CD4-positive, alpha-beta T cell treated with Interleukin-21 for 1 hour (primary cell): ENCODE measurements around the gene TBL2.
"Not testable (repeated sequence)": the region's sequence is repeated elsewhere in the genome, so short reads cannot be mapped to it uniquely, and the experiment has no call there.

Experiments
- DNase-seq: peaks from one replicate; pipeline ENCODE4 v3.0.0-alpha.2; 2020

Gene TBL2, protein sequence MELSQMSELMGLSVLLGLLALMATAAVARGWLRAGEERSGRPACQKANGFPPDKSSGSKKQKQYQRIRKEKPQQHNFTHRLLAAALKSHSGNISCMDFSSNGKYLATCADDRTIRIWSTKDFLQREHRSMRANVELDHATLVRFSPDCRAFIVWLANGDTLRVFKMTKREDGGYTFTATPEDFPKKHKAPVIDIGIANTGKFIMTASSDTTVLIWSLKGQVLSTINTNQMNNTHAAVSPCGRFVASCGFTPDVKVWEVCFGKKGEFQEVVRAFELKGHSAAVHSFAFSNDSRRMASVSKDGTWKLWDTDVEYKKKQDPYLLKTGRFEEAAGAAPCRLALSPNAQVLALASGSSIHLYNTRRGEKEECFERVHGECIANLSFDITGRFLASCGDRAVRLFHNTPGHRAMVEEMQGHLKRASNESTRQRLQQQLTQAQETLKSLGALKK

DNA sequence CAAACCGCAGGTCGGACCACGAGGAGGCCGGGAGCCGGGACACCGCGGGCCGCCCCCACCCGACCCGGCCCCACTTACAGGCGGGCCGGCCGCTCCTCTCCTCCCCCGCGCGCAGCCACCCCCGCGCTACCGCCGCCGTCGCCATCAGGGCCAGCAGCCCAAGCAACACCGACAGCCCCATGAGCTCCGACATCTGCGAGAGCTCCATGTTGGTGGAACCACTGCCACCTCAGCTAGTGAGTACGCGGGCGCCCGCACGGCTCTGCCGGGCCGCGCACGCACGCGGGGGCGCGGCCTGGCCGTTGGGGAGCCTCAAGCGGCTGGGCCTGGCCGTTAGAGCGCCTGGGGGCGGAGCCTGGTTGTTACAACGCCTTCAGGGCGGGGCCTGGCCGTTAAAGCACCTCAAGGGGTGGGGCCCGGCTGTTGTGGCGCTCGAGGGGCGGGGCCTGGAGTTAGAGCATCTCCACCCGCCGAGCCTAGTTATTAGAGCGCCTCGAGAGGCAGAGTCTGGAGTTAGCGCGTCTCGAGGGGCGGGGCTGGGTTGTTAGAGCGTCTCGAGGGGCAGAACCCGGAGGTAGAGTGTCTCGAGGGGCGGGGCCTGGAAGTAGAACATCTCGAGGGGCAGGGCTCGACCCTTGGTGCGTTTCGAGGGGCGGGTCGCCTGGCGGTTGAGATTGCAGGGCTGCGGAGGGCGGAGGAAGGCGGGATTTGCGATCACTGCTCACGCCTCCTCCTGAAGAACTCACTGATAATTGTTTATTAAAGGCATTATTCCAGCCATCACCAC is at the start of gene TBL2:
TBL2 (minus strand) TSS at position 238 of the 787 bp plus-strand sequence; CDS start at position 208, 30 bp downstream.
- peak; percentile 99 for DNase-seq

DNA sequence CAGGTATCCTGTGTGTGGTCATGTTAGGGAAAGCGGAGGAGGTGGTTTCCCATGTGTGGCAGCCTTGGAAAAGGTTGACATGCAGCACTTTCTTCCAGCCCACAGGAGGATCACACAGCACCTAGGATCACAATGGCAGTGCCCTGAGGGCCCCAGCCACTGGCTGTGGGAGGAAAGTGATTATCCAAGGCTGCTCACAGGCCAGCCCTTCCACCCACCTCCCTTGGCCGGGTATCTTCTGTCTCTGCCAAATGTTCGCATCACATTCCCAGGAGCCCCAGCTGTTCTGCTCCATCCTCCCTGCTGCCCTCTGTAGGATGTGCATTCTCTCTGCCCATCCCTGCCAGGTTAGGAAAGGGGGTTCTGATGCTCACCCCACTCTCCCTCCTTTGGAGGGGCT is 48.4 kb upstream of the TBL2 start:
- DNase-seq, result no peak

DNA sequence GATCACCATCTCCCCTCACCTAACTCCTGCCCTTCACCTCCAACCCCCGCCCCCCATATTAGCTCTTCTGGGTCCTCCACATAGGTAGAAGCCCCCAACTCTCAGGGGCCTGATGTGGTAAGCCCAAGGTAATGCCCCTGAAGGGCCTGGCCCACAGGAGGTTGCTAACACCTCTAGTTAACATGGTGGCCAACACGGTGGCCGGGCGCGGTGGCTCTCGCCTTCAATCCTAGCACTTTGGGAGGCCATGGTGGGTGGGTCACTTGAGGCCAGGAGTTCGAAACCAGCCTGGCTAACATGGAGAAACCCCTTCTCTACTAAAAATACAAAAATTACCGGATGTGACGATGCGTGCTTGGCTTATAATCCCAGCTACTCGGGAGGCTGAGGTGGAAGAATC is 46.9 kb upstream of the TBL2 start:
- no peak for DNase-seq

DNA sequence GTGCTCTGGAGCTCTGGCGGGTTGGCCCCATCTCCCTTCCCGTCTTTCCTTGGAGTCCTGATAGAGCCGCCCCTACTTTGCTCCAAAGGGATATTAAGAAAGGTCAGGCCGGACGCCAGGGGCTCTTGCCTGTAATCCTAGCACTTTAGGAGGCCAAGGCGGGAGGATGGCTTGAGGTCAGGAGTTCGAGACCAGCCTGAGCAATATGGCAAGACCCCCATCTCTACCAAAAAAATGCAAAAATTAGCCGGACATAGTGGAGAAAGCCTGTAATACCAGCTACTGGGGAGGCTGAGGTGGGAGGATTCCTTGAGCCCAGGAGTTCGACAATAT is 46.3 kb upstream of the TBL2 start:
- DNase-seq, result no peak

DNA sequence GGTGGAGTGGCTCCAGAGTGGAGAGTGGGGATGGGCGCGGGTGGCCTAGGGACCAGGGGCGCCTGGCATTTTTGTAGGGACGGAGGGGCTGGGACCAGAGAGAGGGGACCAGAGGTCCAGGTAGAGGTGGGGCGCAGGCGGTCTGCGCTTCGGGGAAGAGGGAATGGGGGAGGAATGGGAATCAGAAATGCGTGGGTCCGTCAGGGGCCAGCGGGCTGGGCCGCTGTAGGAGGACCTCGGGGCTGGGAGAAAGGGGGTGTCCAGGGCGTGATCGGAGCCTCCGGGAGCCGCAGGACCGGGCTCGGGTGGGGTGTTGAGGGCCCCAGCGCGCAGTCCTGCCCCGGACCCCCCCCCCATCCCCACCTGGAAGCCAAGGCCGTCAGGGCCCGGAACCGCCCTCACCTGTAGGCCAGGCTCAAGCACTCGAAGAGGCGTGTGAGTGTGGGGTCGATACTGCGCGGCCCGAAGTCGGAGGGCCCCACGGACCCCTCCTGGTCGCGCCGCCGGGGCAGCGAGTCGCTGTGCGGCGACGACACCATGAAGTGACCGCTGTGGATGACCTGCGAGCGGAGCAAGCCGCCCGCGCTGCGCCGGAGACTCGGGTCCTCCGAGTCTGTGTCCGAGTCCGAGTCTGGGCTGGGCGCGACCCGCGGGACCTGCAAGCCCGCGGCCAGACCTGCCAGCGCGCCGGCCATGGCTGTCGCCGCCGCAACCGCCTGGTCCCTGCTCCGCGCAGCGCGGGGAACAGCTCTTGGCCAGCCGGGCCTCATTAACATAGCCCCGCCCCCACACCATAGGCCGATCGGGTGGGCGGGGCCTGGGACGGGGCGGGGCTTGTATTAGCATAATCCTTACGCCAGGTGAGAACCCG is 45.7 kb upstream of the TBL2 start, which contains the start of gene MLXIPL:
MLXIPL (minus strand) TSS at position 725 of the 871 bp plus-strand sequence; CDS start at position 695, 30 bp downstream.
- DNase-seq, result peak; percentile 43

DNA sequence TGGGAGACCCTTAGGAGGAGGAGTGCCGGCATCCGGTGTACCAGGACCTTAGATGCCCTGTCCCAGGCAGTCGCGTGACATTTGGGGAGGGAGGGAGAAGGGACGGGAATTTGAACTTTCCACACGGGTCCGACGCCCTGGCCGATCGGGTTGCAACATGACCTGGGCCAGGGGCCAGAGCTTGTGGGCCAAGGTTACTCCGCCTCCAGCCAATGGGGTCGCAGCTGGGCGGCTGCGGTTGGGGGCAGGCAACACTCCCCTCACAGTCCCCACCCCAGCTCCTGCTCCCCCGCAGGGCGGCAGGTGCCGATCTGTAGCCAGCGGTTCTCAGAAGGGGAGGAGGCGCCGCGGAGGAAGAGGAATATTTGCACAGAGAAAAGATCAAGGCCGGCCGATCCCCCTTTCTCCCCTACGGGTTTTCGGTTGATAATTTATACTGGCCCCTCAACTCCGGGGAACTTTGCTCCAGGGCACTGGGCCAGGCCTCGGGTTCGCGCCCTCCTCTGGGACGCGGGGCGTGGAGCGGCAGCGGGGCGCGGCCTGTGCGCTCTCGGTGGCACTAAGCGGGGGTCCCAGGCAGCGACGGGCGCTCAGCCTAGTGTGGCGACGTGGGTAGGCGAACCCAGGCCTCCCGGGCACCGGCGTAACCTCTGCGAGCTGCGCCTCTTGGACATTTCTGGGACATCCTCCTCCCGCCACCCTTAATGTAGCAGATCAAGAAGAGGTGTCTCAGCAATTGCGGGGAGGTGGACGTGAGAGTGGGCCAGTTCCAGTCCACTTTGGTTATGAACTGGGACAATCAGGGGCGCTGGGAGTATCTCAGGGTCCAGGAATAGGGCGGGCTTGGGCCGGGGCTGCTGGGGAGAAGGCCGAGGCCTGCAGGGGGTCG is 44.8 kb upstream of the TBL2 start:
- DNase-seq, result no peak

DNA sequence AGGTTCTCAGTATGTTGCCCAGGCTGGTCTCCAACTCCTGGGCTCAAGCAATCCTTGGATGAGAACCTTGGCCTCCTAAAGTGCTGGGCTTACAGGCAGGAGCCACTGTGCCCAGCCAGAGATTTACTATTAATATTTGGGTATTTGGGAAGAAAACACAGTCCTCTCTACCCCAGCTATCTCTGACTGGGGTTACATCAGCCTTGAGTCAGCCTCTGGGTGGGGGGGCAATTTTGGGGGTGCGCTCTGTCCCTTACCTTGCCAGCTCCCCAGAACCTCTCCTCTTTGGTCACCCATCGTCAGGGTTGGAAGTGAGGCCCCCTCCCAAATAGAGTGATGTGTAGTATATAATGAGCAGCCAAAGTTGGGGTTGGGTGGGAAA is 44.1 kb upstream of the TBL2 start:
- no peak for DNase-seq

DNA sequence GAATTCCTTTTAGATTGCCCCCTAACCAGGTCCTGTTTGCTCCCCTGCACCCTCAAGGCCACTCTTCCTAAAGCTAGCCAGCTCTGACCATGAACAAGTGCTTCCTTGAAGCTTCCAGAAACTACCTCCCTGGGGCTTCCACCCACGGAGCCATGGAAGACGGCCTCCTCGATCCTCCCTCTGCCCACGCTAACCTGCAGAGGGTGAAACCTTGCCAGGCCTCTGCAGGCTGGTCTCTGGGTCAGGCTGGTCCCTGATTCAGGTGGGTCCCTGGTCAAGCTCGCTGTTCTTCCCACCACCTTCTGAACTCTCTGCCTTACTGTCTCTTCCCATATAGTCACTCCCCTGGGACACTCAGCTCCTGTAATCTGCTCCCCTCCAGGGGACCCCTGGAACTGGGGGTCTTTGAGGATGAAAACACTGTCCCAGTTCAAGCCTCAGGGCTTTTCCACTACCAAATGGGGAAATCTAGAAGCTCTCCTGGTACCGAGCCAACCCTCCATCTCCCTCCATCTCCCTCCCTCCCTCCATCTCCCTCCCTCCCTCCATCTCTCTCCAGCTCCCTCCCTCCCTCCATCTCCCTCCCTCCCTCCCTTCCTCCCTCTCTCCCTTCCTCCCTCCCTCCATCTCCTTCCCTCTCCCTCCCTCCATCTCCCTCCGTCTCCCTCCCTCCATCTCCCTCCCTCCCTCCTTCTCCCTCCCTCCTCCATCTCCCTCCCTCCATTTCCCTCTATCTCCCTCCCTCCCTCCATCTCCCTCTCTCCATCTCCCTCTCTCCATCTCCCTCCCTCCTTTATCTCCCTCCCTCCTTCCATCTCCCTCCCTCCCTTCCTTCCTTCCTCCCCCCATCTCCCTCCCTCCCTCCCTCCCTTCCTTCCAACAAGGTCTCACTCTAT is 43.0 kb upstream of the TBL2 start:
- DNase-seq, result no peak

DNA sequence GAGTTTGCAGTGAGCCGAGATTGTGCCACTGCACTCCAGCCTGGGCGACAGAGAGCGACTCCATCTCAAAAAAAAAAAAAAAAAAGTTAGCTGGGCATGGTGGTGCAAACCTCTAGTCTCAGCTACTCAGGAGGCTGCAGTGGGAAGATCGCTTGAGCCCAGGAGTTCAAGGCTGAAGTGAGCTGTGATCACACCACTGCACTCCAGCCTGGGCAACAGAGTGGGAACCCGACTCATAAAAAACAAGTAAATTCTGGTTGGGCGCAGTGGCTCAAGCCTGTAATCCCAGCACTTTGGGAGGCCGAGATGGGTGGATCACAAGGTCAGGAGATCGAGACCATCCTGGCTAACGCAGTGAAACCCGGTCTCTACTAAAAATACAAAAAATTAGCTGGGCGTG is 41.0 kb upstream of the TBL2 start:
- DNase-seq, result not testable (repeated sequence)

DNA sequence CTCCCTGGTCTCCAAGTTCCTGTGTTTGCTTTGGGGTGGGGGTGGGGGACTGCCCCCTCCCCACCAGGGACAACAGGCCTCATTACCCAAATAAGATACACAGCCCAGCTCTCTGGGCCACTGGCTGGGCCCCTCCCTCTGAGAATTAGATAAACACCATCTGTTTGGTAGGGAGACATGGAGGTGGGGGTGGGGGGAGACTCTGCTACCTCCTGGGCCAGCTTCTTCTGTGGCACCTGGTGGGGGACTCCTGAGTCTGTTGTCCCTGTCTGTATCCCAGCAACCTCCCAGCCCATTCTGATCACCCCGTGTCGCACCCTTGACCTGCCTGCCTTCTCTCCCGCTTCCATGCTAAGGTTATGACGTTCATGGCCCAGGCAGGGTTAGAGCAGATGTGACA is 40.2 kb upstream of the TBL2 start:
- no peak for DNase-seq

DNA sequence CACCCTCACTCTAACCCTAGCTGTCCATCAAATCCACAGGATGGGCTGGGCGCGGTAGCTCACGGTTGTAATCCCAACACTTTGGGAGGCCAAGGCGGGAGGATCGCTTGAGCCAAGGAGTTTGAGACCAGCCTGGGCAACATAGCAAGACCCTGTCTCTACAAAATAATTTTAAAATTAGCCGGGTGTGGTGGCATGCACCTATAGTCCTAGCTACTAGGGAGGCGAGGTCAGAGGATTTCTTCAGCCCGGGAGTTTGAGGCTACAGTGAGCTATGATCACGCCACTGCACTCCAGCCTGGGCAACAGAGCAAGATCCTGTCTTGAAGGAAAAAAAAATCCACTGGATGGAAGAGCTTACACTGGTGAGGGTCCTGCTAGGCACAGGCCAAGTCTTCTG is 39.1 kb upstream of the TBL2 start:
- DNase-seq, result not testable (repeated sequence)

DNA sequence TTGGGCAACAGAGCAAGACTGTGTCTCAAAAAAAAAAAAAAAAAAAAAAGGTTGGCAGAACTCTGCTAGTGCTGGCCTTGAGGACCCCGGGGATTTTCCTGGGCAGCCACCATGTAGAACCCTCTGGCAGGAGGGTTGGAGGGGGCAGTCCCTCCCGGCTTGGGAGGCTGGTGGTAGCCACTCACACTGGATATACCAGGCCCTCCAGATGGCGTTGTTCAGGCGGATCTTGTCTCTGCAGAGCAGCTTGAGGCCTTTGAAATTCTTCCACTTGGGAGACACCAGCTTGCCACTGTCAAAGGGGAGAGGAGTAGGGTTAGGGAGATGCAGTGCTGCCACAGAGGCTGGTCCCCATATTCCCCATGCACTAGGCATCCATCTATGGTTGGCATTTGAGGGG is 37.5 kb upstream of the TBL2 start:
- DNase-seq, result no peak

DNA sequence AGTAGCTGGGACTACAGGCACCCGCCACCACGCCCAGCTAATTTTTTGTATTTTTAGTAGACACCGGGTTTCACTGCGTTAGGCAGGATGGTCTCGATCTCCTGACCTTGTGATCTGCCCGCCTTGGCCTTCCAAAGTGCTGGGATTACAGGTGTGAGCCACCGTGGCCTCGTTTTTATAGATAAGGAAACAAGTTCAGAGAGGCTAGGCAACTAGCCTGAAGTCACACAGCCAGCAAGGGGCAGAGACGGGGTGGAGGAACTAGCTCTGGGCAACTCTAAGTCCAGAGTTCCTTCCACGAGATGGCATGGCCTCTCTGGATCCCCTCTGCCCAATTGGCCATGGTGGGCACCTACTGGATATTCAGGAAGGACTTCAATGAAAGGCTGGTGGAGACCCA is 36.6 kb upstream of the TBL2 start:
- not testable (repeated sequence) for DNase-seq

DNA sequence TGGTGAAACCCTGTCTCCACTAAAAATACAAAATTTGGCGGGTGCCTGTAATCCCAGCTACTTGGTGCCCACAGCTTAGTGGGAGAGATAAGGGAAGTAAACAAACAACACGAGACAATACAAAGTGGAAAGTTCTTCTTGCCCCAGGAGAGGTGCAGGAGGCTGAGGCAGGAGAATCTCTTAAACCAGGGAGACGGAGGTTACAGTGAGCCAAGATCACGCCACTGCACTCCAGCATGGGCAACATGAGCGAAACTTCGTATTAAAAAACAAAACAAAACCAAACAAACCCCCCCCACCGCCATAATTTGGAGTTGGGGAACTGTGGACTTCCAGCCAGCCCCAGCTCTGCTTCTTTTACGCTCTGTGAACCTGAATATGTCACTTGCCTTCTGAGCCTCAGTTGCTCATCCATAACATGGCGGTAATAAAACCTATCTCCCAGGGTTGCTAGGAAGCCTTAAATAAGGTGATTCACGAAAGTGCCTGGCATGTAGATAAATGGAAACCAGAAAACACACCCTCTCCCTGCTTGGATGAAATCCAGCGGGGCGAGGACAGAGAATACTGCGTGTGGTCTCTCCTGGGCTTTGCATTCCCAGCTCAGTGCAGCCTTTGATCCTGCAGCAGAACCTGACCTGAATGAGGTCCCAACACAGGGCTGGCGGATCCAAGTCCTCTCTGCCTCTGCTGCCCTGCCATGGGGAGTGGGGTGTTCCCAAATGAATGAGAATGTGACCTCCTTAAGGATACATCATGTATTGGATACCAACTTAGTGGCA is 35.8 kb upstream of the TBL2 start:
- no peak for DNase-seq

DNA sequence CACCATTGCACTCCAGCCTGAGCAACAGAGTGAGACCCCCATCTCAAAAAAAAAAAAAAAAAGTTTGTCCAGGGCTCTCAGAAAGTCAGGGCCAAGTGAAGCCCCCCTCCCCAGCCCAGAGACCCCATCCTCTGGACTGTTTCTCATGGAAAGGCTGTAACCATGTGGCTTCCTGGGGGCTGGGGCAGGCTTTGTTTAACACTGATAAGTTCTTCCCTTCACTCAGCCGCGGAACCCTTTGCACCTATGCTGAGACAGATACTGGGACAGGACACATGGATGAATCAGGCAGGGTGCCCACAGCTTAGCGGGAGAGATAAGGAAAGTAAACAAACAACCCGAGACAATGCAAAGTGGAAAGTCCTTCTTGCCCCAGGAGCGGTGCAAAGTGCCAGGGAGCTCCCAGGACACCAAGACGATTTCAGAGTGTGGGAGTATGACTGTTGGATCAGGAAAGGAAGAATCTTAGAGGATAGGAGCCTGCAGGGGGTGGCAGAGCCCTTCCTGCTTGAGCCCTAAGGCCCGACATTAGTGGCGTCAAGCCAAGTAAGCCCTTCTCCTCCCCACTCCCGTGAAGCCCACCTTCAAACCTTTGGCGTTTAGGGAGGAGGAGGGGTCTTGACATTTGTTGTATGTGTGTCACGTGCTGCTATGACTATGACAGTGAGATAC is 34.4 kb upstream of the TBL2 start:
- no peak for DNase-seq

DNA sequence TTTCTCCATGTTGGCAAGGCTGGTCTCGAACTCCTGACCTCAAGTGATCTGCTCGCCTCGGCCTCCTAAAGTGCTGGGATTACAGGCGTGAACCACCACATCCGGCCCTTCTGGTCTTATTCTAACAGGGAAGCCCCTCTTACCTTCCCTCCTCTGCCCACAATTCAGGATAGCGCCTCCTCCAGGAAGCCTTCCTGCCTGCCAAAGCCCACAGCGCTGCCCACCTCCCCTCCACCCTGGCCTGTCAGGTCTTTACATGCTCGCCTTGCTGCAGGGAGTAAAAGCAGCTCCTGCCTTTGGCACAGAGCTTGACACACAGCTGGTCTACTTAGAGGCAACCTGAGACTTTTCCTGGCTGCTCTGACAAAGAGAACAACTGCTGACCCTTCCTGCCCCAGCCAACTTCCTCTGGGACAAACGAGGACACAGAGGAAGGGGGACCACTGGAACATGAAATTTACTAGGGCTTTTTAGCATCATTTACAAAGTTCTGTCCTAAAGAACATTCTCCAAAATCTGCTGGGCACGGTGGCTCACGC is 32.7 kb upstream of the TBL2 start:
- no peak for DNase-seq

DNA sequence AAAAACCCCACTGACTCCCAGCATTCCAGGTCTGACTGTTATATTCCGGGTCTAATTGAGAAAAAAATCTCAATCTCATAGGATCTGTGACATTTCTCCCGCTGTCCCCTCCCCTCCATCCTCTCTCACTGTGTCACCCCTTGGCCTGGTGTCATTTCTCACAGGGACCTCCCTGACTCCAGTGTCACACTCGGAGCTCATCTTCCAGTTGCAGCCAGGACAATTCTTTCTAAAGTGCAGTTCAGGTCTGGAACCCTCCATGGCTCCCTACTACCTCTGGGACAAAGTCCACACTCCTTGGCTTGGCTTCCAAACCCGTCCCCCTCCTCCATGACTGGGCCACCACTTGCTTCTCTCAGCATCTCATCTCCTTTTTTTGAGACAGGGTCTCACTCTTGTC is 31.7 kb upstream of the TBL2 start:
- no peak for DNase-seq

DNA sequence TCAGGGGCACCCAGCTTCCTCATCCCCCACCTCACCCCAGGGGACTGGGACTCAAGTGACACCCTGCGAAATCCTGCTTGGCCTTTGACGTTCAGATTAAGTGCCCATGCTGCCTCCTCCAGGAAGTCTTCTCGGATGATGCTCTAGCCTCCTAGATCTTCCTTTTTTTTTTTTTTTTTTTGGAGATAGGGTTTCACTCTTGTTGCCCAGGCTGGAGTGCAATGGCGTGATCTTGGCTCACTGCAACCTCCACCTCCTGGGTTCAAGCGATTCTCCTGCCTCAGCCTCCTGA is 29.3 kb upstream of the TBL2 start:
- DNase-seq, result not testable (repeated sequence)
